GM21515 (cell line): ENCODE measurements around the gene MLH1.

Source experiments
- ATAC-seq: cut with Tn5 transposase; IDR thresholded peaks from one replicate; pipeline ENCODE4 v1.9.1; 2021; ENCODE audit not compliant: unreplicated experiment

The MLH1 gene

GRCh38 chr3:37087870-37088269, 94.6 kb downstream of the MLH1 start:
- ATAC-seq = no peak

- ATAC-seq = no peak
Measured at GRCh38 chr3:37092484-37092883, 99.2 kb downstream of the MLH1 start.

- no peak for ATAC-seq
Measured at GRCh38 chr3:37093481-37093880, 100.2 kb downstream of the MLH1 start.

DNA sequence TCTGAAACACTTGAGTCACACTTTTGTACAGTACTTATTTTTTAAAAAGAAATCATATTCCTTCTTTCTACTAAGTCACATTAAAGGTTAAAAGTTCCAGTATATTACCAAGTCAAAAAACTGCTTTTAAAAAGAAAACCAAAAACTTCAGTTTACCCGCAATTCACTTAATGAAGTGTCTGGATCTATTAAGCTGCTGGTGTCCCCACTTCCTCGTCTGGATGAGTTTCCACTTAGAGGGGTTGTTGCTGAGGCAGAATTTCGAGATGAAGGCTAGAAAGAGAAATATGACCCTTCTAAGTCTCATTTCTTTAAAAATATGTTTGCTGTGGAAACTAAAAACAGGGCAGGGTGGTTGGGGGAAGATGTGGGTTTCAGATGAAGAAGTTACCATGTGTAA, 101.3 kb downstream of the MLH1 start:
- ATAC-seq = no peak

DNA sequence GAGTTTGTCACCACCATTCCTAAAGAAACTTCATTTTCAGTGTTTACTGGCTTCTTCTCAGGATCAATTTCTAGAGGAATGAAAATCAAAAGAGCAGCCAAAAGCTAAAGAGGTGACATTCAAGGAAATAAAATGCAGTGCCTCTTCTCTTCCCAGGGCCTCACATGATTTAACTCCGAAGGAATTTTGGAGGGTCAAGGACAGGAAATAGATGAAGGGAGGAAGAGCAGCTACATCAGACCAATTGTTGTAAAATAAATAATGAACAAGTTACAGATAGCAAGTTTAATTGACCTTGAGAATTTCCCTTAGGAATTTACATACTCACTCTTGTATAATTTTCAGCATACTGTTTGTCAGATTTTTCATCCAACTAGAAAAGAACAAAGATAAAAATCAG, 103.0 kb downstream of the MLH1 start:
- no peak for ATAC-seq

DNA sequence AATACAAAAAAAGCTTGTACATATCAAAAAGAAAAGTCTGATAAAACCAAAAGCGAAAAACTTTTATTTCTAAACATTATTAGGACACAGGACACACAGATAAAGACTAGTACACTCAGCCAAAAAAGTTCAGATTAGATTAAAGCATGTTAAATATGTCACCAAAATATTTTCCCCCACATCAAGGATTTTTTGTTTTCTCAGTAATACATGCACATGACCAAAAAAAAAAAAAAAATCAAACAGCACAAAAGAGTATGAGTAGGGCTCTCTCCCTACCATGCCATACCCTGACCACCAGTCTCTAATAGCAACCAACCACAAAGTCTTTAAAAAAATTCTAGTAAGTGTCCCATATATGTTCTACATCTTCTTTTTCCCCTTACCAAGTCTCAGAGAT, 103.7 kb downstream of the MLH1 start:
- ATAC-seq = no peak

- no peak for ATAC-seq
Measured at GRCh38 chr3:37097776-37098175, 104.5 kb downstream of the MLH1 start.

- ATAC-seq = no peak
Measured at GRCh38 chr3:37098884-37099283, 105.6 kb downstream of the MLH1 start.

GRCh38 chr3:37099469-37099868, 106.2 kb downstream of the MLH1 start:
- ATAC-seq = no peak

GRCh38 chr3:37100411-37100810, 107.1 kb downstream of the MLH1 start:
- no peak for ATAC-seq
